KMS-11 (cell line): Measurements from ENCODE around the gene IER5.

ENCODE experiments used
- H2AFZ ChIP-seq: fragments of 200-600 bp; sonication (generic); 2 replicates; pipeline ENCODE4 v1.6.1; 2016; ENCODE audit warnings: antibody characterized with exemption, mixed run types, low read depth
- H3K27ac ChIP-seq: fragments of 200-600 bp; sonication (generic); 2 replicates; pipeline ENCODE4 v1.6.1; 2016; ENCODE audit warnings: mild to moderate bottlenecking, mixed run types
- H3K27me3 ChIP-seq: fragments of 200-600 bp; sonication (generic); 2 replicates; pipeline ENCODE4 v1.6.1; 2017; ENCODE audit warnings: mild to moderate bottlenecking, low read depth, mixed run types, moderate library complexity; ENCODE audit not compliant: insufficient read depth
- H3K36me3 ChIP-seq: fragments of 200-600 bp; sonication (generic); 2 replicates; pipeline ENCODE4 v1.6.1; 2017; ENCODE audit warnings: mild to moderate bottlenecking, mixed run types; ENCODE audit not compliant: insufficient read depth
- H3K4me1 ChIP-seq: fragments of 200-600 bp; sonication (generic); 2 replicates; pipeline ENCODE4 v1.6.1; 2016; ENCODE audit warnings: mild to moderate bottlenecking, low read depth, mixed run types; ENCODE audit not compliant: poor library complexity, severe bottlenecking
- H3K4me2 ChIP-seq: fragments of 200-600 bp; sonication (generic); 2 replicates; pipeline ENCODE4 v1.7.0; 2016; ENCODE audit warnings: mild to moderate bottlenecking, mixed run types
- H3K4me3 ChIP-seq: fragments of 200-600 bp; sonication (generic); IDR thresholded peaks from 2 replicates; pipeline ENCODE4 v1.6.1; 2017; ENCODE audit warnings: low read depth, low read length, mixed read lengths; ENCODE audit not compliant: insufficient read depth
- H3K79me2 ChIP-seq: fragments of 200-600 bp; sonication (generic); 2 replicates; pipeline ENCODE4 v1.6.1; 2016; ENCODE audit warnings: low read depth, mixed run types; ENCODE audit not compliant: insufficient read depth
- H3K9ac ChIP-seq: fragments of 200-600 bp; sonication (generic); 2 replicates; pipeline ENCODE4 v1.6.1; 2016; ENCODE audit warnings: mild to moderate bottlenecking, mixed run types
- H4K20me1 ChIP-seq: fragments of 200-600 bp; sonication (generic); 2 replicates; pipeline ENCODE4 v1.6.1; 2016; ENCODE audit warnings: mild to moderate bottlenecking, mixed run types; ENCODE audit not compliant: insufficient read depth
- TF ChIP-seq, protein P1 (sequence below): fragments of 200-600 bp; sonication (generic); conservative IDR thresholded peaks from 2 replicates; pipeline ENCODE4 v1.6.1; 2017; ENCODE audit warnings: low read depth, mild to moderate bottlenecking, antibody characterized with exemption, low read length, moderate library complexity, mixed read lengths

IER5 gene

DNA sequence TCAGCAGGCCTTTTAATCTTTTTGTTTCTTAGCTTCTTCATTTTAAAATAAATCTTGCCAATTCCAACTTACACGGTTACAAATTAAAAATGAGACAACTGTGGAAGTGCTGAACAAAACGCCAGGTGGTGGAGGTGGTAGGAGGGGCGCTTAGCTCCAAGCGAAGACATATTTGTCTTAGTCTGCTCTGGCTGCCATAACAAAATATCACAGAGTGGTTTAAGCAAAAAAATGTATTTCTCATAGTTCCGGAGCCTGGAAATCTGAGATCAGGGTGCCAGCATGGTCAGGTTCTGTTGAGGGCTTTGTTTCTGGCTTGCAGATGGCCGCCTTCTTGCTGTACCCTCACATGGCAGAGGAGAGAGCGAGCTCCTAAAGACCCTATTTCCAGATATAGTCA is 14.9 kb downstream of the IER5 start:
- Histone ChIP-seq H3K79me2 (no peaks in the 10 kb centered on the region), H3K27ac (no peak overlapping the region), H2AFZ (no peak overlapping the region), H3K36me3 (no peaks in the 10 kb centered on the region), H3K4me3 (no peak overlapping the region), H3K4me1 (peaks cover 20% of the 10 kb centered on the region), H3K4me2 (no peak overlapping the region), H3K9ac (no peak overlapping the region), H4K20me1 (no peaks in the 10 kb centered on the region), H3K27me3 (peaks cover 28% of the 10 kb centered on the region)
- TF ChIP-seq, protein P1, sequence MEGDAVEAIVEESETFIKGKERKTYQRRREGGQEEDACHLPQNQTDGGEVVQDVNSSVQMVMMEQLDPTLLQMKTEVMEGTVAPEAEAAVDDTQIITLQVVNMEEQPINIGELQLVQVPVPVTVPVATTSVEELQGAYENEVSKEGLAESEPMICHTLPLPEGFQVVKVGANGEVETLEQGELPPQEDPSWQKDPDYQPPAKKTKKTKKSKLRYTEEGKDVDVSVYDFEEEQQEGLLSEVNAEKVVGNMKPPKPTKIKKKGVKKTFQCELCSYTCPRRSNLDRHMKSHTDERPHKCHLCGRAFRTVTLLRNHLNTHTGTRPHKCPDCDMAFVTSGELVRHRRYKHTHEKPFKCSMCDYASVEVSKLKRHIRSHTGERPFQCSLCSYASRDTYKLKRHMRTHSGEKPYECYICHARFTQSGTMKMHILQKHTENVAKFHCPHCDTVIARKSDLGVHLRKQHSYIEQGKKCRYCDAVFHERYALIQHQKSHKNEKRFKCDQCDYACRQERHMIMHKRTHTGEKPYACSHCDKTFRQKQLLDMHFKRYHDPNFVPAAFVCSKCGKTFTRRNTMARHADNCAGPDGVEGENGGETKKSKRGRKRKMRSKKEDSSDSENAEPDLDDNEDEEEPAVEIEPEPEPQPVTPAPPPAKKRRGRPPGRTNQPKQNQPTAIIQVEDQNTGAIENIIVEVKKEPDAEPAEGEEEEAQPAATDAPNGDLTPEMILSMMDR: no peak

- Histone ChIP-seq H3K36me3 (no peaks in the 10 kb centered on the region), H3K27ac (peak overlapping the region; percentile 51), H2AFZ (peak overlapping the region; percentile 91), H3K9ac (peak overlapping the region; percentile 91), H3K4me2 (peak overlapping the region; percentile 96), H3K27me3 (peaks cover 28% of the 10 kb centered on the region), H3K4me1 (peaks cover 20% of the 10 kb centered on the region), H3K79me2 (no peaks in the 10 kb centered on the region), H4K20me1 (no peaks in the 10 kb centered on the region), H3K4me3 (peak overlapping the region; percentile 54)
- TF ChIP-seq, protein P1: no peak; the same call in 1 of the 2 replicates
Measured at GRCh38 chr1:181104042-181104789, 15.7 kb downstream of the IER5 start.

DNA sequence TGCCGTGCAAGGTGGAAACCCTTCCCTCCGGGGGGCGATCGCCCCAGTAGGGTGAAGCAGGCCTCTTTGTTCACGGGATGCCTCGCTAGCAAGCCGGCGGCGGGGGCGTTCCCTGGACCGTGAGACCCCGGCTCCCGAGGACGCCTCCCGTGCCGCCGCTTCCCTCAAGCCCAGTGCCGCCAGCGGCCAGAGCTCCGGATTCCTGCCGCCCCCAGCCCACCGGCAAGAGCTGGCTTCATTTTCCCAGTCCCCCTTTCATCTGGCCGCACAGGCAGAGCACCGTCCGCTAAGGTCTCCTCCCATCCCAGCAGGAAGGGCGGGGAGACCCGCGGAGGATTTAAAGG is 16.3 kb downstream of the IER5 start:
- Histone ChIP-seq H3K36me3 (no peaks in the 10 kb centered on the region), H4K20me1 (no peaks in the 10 kb centered on the region), H3K4me1 (peaks cover 20% of the 10 kb centered on the region), H3K27ac (peak overlapping the region; percentile 51), H3K79me2 (no peaks in the 10 kb centered on the region), H3K4me3 (peak overlapping the region; percentile 54), H3K9ac (peak overlapping the region; percentile 91), H2AFZ (peak overlapping the region; percentile 91), H3K4me2 (peak overlapping the region; percentile 96), H3K27me3 (peaks cover 28% of the 10 kb centered on the region)
- TF ChIP-seq, protein P1: no peak; the same call in 1 of the 2 replicates

- H3K4me1 ChIP-seq: peaks cover 20% of the 10 kb centered on the region
- H3K4me2 ChIP-seq: peak overlapping the region; percentile 96
- H4K20me1 ChIP-seq: no peaks in the 10 kb centered on the region
- no peaks in the 10 kb centered on the region for H3K79me2 ChIP-seq
- H3K9ac ChIP-seq: peak overlapping the region; percentile 91
- no peaks in the 10 kb centered on the region for H3K36me3 ChIP-seq
- TF ChIP-seq, protein P1: no peak
- peak overlapping the region; percentile 91 for H2AFZ ChIP-seq
- peak overlapping the region; percentile 54 for H3K4me3 ChIP-seq
- peak overlapping the region; percentile 51 for H3K27ac ChIP-seq
- peaks cover 28% of the 10 kb centered on the region for H3K27me3 ChIP-seq
Measured at GRCh38 chr1:181105134-181106021, 16.9 kb downstream of the IER5 start.
